HL-60/S4 treated with retinoic acid at 250 ng/mL for 4 days and 3 days (cell line): Measurements from ENCODE around the gene CHST3.
"Not testable (repeated sequence)": the region's sequence is repeated elsewhere in the genome, so short reads cannot be mapped to it uniquely, and the experiment has no call there.

Experiments
- in situ Hi-C: fragments of 300-500 bp; cut with MboI; formaldehyde crosslinking; loops from 2 replicates; pipeline ENCODE4 v1.7.0; 2022; ENCODE audit warnings: low sequenced_read_pairs

CHST3 gene

GRCh38 chr10:71984809-71985388, 20.7 kb downstream of the CHST3 start:
- in situ Hi-C loops, result no loop called here

- in situ Hi-C loops, result no loop called here
These were observed 21.5 kb downstream of the CHST3 start for GRCh38 chr10:71985542-71986250.

- in situ Hi-C loops, result not testable (repeated sequence)
These were observed 24.7 kb downstream of the CHST3 start for GRCh38 chr10:71988895-71989294.

GRCh38 chr10:71989661-71990454, 25.7 kb downstream of the CHST3 start:
- in situ Hi-C loops, result no loop called here

- in situ Hi-C loops, result no loop called here
These were observed 26.6 kb downstream of the CHST3 start for GRCh38 chr10:71990706-71991269.

GRCh38 chr10:71995449-71995848, 31.3 kb downstream of the CHST3 start:
- in situ Hi-C loops, result no loop called here

GRCh38 chr10:71995887-71996575, 31.8 kb downstream of the CHST3 start:
- in situ Hi-C loops, result no loop called here

- in situ Hi-C loops, result no loop called here
These were observed 32.6 kb downstream of the CHST3 start for GRCh38 chr10:71996592-71997371.

GRCh38 chr10:71998119-71998839, 34.1 kb downstream of the CHST3 start:
- in situ Hi-C loops, result no loop called here

- in situ Hi-C loops, result no loop called here
These were observed 34.6 kb downstream of the CHST3 start for GRCh38 chr10:71998840-71999194.

GRCh38 chr10:71999360-72000072, 35.3 kb downstream of the CHST3 start:
- in situ Hi-C loops, result no loop called here

- in situ Hi-C loops, result no loop called here
These were observed 36.2 kb downstream of the CHST3 start for GRCh38 chr10:72000073-72001032.

GRCh38 chr10:72001033-72001395, 36.8 kb downstream of the CHST3 start:
- in situ Hi-C loops, result no loop called here

GRCh38 chr10:72002354-72003295, 38.4 kb downstream of the CHST3 start:
- in situ Hi-C loops, result no loop called here

- in situ Hi-C loops, result no loop called here
These were observed 41.8 kb downstream of the CHST3 start for GRCh38 chr10:72006026-72006425.

GRCh38 chr10:72007246-72007892, 43.2 kb downstream of the CHST3 start:
- in situ Hi-C loops, result no loop called here
